Activated CD4-positive, CD25-positive, alpha-beta regulatory T cell treated with anti-CD3 and anti-CD28 coated beads, Interleukin-2, amount 50 U/mL, for 72 hours (primary cell): ENCODE data around the gene ZNF101.

Source experiments
- DNase-seq: peaks from one replicate; pipeline ENCODE4 v3.0.0; 2021

ZNF101 gene

DNA sequence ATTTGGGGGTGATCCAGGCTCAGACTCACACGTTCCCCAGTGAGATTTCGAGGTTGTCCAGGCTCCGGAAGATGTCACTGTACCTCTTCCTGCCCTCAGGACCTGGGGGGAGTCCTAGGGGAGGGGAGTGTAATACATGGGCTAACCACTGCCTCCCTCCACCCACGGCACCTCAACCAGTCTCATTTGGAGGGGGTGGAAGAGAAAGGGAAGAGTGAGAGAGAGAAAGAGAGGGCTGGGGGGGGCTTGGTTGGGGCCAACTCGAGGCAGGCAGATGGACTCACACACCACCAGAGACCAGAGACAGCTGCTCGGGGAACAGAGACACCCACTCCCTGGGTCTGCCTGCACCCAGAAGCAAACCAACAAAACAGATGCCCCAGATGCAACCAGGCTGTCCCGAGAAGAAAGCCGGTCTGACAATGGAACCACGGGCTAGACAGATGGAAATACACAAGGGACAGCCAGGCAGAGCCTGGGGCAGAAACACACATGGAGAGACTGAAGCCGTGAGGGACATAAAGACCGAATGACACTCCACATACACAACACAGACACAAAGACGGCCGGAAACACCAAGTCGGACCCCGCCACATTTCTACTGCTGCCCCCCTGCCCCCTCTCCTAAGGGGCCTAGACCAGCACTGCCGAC lies 26.0 kb upstream of the ZNF101 start:
- DNase-seq = no peak

DNA sequence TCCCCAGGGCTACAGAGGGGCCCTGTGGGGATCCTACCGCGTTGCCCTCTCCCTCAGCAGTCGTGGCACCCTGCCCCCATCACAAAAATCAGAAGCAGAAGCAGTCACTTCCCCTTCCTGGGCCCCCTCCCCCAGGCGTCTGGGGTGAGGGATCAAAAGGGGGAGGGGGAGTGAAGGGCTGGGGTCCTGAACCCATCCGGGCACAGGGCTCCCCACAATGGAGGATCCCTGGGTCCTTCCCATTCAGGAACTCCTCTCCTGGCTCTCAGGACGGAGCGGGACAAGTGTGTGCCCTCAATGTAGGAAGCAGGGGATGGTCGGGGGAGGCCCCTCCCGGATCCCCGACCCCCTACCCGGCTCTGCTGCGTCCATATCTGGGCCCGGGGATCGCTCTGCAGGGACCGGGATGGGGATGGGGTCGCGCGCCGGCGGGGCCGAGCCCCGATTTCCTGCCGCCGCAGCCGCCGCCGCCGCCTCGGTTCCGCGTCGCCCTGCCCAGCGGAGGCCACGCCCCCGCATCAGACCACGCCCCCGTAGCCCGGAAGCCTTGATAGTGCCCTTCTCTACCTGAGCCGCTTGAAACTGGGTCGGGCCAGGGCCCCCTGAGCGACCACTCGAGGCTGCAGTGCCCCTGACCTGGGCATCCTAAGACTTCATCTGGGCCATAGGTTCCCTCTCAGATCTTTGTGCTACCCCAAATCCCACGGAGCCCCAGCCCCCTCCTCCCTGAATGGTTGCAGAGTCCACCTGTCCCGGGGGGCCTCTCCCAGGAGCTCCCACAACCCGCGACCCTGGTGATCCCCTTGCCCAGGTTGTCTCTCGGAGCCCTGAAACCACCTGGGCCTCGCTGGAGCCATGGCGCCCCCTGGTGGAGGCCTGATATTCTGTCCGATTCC lies 25.2 kb upstream of the ZNF101 start, which contains the start of gene GMIP:
Gene GMIP (minus strand): TSS at position 500 of the 896 bp plus-strand sequence. CDS start 128 bp downstream, at position 372.
- DNase-seq = peak; percentile 91

DNA sequence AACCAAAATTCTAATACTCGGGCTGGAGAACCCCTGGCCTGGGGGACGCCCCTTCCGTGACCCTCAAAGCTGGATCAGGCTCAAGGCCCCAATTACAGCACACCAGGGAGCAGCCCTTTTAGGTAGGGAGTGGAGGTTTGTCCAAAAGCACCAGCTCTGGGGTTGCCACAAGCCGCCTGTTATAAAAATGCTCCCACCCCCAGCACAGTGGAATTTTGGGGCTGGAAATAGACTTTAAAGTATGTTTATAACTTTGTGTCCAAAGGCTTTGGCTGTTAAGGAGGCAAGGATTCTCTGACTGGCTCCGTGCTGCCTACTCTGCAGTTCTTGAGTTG lies 24.6 kb upstream of the ZNF101 start:
- DNase-seq = no peak

DNA sequence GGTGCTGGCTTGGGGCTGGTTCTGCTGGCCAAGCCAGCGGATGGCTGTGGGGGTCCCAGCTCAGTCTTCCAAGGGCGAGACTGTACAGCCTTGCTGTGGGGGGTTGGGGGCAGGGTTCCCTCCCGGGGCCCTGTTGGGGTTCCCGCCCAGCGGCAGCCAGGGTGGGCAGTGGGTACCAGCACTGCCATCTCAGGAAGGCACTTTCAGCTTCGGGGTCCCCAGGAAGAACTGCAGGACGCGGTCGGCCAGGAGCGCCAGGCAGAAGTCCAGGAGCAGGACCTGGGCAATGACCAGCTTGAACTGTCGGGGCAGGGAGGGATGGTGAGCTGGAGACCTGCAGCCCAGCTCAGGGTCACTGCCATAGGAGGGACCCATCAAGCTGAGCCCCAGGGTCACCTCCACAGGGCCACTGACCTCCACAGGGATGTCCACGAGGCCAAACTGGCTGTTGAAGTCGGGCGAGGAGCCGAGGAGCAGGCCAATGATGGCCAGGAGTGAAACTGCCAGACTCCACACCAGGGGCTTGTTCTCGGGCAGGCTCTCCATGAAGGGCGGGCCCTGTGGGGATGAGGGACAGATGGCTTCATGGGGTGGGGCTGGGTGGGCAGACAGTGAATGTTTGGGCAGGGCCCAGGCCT lies 23.3 kb upstream of the ZNF101 start:
- no peak for DNase-seq

DNA sequence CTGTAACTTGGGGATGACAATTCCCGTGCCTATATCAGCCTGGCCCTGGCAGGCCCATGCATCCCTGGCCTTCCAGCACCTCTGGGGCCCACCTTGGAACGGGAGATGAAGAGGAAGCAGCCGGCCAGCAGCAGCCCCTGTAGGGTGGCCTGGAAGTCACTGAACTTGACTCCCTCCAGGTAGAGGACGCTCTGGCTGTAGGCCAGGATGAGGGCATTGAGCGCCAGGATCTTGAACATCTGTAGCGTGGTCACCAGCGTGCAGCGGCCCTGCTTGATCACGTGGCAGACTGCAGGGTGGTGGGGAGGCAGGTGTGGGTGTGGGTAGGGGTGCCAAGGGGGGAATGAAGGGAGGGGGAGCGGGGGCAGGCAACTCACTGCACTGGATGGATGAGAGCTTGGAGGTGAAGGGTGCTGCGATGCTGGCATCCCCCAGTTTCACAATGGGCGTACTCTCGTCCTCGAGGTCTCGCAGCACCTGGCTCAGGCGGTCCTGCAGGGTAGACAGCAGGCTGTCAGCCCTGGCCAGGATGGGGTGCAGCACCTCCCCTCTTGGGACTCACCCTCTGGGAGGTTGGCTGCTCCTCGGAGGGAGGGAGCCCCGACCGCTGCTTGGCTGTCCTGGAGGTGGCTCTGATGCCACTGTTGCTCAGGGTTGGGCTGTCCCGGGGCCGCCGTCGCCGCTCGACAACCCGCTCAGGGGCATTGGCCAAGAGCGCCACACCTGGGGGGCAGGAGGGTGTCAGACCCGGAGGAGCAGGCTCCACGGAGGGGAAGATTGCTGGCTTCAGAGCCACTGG lies 21.4 kb upstream of the ZNF101 start:
- DNase-seq = no peak

DNA sequence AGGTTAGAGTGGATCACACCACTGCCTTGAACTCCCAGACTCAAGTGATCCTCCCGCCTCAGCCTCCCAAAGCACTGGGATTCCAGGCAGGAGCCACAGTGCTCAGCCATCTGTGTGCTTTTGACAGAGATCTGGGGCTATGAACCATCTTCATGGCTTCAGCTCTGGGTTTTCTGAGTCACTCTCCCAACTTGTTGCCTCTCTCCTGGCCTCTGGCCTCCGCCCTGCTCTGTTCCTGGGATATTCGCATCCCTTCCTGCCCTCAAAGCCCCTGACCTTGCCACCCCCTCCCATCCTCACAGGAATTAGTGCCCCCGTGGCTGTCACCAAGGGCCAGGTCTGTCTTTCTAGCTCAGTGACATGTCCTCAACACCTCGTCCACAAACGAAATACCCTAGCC lies 19.5 kb upstream of the ZNF101 start:
- DNase-seq = no peak

DNA sequence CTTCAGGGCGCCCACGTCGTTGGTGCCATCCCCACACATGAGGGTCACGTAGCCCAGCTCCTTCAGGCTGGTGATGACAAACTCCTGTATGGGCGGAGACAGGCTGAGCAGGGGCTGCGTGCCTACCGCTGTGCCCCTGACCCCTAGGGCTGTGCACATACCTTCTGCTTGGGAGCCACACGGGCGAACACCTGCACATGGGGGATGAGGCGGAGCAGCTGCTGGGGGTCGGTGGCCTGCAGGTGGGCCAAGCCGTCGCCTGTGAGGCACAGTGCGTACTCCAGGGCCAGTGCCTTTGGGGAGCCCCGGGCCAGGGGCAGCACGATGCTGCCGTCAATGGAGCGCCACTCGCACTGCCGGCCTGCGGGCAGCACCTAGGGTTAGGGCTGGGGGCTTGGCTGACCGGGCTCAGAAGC lies 19.1 kb upstream of the ZNF101 start:
- no peak for DNase-seq

DNA sequence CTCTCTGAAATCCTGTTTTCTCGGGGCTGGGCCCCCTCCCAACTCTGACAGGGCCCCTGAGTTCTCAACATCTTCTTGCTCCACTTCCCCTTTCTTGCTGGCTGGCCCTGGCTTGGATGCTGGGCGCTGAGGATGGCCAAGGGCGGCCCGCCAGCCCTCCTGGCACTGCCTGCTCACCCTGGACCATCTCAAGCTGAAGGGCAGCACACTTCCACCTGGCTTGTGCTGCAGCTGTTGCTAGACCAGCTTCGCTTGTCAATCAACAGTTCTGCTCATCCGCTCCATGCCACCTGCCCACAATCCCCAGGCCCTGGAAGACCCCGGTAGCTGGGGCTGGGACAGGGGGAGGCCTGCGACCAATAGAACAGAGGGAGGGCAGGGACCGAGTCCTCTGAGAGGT lies 18.3 kb upstream of the ZNF101 start:
- DNase-seq = no peak

DNA sequence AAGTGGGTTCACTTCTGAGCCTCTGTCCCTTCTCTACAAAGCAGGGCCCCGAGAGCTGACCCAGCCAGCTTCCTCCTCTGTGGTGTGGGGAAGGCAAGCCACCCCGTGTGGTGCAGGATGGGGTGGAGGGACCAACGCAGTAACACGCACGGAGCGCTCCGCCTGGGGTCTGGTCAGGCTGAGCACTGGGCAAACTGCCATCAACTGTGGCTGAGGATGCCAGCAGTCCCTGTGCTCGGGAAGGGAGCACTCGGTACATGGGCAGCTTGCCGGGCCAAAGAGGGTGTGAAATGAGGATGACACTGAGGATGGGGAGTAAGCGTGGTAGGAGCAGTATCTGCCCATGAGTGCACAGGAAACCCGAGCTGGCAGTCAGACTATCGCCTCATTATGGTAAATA lies 17.6 kb upstream of the ZNF101 start:
- DNase-seq = no peak

DNA sequence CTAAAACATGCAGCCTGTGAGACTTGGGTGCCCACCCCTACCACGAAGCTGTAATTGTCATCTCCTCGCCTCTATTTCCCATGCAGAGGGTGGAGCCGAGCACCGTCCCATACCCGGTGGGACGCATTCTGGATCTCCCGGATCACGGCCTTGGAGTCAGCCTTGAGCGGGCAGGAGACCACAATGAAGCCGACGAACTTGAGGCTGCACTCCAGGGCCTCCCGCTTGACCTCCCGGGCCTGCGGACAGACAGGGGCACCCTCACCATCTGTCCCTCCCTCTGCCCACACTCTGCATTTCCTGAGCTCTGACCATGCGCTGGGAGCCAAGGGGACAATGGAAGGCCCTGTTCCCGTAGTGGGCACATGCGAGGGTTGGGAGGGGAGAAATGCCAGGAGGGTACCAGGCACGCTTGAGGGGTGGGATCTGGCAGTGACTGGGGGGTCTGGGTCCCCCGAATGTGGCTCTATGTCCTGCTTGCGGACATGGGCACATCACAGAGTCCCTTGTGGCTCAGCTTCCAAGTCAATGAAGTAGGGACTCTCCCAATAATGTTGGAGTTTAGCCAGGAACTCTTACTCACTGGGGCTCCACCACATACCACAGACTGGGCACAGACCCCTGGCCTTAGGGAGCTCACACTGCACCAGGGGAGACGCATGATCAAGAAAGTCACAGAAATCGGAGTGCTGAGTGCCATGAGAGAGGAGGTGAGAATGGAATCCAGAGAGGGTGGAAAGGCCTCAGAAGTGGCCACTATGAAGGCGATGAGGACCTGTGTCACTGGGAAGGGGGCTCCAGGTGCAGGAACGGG lies 15.9 kb upstream of the ZNF101 start:
- DNase-seq = no peak

DNA sequence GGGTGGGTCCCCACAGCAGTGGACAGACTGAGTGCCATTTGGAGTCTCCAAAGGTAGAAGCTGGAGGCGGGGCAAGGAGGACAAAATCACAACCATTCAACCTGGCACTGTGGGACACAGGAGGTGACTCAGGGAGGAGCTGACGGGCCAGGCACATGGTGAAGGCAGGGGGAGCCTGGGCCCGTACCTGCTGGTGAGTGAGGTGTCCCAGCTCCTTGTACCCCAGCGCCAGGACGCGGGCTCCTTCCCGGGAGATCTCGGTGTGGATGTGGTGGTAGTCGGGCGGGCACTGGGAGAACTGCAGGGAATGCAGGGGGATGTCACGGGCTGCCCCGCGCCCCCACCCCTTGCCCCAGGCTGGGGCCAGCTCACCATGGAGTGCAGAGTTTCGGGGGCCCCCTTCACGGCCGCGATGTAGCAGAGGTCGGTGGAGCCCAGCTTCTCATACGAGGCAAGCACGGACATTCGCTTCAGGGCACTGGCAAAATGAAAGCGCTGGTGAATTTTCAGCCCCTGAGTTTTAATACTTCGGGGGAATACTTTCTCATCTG lies 15.0 kb upstream of the ZNF101 start:
- DNase-seq = no peak

DNA sequence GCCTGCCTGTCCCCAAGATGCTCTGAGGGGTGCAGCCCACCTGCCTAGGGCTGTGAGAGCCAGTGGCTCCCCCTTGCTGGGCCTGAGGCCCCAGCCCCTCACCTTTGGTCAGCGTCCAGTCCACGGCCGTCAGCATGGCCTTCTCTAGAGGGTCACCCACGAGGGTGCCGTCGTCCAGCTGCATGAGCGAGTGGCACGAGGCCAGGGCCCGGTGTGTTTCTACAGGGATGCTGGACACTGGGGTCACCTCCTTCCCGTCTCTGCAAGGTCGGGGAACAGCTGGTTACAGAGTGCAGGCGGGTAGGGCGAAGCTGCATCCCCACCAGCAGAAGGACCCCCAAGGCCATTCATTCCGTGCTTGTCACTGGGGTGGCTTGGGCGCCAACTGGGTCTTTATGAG lies 14.2 kb upstream of the ZNF101 start:
- no peak for DNase-seq

DNA sequence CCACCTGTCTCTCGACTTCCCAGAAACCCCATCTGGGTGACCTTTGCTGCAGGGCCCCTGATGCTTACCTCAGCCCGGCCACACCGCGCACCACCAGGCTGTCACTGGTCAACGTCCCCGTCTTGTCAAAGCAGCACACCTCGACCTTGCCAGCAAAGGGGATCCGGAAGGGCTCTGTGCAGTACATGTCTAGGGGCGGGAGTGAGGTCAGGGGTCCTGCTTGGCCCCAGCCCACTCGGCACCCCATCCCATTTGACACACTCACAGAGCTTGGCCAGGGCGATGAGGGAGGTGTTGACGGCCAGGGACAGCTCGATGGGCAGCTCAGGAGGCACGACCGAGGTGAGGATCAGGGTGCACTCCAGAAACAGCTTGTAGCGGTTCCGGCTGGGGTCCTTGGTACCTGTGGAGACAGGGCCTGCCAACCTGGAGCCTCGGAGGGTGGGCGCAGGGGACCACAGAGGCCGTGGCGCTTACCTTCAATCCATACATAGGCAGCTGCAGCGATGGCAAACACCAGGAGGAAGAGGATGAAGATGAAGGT lies 13.5 kb upstream of the ZNF101 start:
- no peak for DNase-seq

DNA sequence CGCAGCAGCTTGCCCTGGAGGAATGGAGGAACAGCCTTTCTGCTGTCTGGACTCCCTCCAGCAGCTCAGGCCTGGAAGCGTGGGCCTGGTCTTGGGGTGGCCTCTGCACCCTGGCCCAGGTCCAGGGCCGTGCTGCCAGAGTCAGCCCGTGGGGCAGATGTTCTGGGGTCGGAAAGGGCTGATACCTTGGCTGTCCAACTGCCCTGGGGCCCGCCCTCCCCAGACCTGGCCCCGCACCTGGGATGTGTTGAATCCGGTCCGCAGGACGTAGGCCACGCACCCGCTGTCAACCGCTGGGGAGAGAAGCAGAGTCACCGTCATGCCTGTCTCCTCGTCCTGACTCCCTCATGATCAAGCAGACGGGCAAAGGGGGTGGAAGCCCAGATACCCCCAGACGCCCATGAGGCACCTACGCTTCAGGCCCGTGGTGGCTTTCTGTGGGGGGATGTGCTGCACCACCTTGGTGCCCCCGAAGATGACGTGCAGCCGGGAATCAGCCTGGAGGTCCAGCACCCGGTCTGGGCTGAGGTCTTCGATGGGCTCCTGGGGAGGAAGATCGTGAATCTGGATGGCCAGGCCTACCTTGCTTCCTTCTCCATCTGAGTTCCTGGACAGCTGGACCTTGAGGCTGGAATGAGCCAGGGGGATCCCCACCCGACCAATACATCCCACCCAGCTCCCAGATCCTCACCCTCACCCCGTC lies 12.8 kb upstream of the ZNF101 start:
- no peak for DNase-seq

DNA sequence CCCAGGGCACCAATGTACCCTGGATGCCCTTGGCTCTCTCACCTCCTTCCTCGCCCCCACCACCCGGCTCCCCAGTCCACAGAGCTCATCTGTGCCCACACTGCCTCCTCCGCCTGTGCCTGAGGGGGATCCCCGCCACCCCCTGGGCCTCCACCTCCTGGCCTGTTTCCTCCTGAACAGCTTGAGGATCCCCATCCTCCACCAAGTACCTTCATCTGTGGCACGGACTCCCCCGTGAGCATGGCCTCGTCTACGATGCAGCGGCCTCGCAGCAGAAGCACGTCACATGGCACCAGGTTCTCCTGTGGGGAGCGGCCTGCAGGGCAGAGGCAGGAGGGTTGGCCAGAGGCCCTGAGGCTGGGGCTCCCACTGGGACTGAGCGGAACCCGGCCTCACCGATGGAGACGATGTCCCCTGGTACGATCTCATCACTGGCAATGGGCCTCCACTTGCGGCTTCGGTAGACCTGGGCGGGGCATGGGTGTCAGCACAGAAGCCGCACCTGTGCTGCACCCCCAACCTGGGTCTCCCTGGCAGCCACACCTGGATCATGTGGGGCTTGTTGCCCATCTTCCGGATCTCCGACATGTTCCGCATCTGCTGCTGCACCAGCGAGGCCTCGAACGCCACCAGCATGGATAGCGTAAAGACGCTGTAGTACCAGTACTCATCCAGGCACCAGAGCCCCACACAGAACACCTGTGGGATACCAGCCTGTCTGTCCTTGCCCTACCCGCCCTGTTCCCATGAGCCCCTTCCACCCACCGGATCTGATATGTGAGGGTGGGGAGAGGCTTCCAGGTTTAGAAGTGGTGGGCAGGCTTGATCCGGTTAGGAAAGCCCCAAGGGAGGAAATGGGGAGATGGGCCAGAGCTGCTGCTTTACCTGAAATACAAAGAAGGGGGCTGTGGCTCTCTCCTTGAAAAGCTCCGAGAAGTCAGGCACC lies 11.9 kb upstream of the ZNF101 start:
- DNase-seq = no peak

DNA sequence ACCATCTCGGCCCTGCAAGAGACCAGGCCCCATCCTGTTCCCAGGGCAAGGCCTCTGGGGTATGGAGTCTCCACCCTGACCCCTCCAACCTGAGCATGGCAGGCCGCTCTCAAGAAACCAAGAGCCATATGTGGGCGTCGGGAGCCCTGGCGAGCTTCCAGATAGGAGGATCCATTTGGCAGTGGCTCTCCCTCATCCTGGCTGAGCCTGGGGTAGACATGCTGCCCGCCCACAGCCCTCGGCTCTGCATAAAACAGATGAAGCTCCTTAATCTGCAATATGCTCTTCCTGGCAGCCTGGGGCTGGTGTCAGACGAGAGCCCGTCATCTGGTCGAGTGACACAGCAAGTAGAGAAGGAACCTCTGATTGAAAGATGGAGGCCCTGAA lies 11.2 kb upstream of the ZNF101 start:
- DNase-seq = no peak

DNA sequence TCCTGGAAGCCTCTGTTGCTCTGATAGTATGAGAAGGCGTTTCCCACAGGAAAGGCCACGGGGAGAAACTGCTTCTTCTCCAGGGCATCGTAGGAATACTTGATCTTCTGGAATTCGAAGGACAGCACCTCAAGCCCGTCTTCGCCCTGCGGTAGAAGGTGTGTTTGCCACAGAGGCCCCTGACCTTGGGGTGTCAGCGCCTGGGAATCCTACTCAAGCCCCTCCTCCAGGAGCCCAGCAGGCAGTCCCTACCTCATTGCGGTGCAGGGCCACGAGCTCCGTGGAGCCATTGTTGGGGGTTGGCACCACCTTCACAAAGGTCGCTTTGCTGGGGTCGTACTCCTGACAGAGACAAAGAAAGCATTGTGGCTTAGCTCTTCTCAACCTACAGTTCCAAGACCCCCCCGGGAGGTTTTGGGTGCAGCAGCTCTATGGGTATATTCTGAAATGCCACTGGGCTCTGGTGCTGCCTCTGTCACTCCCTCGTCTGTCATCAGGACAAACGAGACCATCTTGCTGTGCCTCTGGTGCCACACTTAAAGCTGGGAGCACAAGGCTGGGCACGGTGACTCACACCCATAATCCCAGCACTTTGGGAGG lies 8.9 kb upstream of the ZNF101 start:
- no peak for DNase-seq

DNA sequence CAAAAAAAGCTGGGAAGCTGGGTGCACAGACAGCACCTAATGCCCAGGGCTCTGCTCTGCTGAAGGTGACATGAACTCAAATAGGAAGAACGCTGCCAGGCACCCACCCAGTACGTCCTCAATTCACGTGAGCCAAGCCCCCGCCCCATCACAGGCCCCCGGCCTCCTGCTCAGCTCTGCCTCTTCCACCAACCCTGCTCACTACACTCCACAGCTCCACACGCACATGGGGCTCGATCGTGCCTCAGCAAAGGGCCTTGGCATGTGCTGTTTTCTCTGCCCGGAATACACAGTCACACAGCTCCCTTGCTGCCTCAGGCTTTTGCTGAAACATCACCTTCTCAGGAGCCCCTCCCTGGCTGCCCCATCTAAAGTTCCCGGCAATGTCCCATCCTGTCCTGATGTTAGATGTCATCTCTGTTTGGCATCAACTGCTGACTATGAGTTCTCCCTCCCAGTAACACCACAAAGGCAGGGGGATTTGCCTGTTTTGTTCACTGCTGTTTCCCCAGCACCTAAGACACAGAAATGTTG lies 7.4 kb upstream of the ZNF101 start:
- no peak for DNase-seq

DNA sequence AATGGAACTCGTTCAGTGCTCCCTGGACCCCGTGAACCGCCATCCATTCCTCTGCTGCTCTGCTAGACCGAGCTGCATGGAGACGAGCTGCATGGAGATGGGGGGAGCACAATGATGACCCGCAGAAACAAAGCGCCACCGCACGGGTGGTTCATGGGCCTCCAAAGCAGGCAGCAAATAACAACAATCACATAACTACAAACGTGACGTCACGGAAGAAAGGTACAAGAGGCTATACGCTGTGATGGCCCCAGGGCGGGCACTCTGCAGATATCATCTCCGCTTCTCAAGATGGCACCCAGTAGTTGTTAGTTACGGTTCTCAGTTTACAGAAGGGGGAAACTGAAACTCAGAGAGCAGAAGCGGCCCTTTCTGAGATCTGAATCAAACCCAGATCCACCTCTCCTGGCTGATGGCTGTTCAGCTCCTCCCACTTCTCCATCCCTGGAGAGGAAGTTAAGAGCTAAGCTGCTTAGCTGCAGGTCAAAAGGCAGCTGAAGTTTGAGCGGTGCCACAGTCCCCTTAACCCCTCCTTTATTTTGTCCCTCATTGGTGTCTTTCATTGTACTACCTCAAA lies 6.9 kb upstream of the ZNF101 start:
- DNase-seq = no peak
